BE2C (cell line): ENCODE data around the gene INPP5E.

ENCODE experiments used
- DNase-seq: peaks from one replicate; pipeline ENCODE4 v3.0.0-alpha.2; 2020
- H3K27me3 ChIP-seq: fragments of 250-450 bp; sonication (Bioruptor Pico); 2 replicates; pipeline ENCODE4 v1.5.1; 2020; ENCODE audit warnings: mild to moderate bottlenecking
- H3K36me3 ChIP-seq: fragments of 250-450 bp; sonication (Bioruptor Pico); 2 replicates; pipeline ENCODE4 v1.5.1; 2020; ENCODE audit warnings: mild to moderate bottlenecking
- H3K4me1 ChIP-seq: fragments of 250-450 bp; sonication (Bioruptor Pico); 2 replicates; pipeline ENCODE4 v1.5.1; 2020
- H3K4me3 ChIP-seq: 2 replicates; pipeline ENCODE4 v1.5.1; 2011; ENCODE audit warnings: low read depth, low read length
- H3K9me3 ChIP-seq: fragments of 250-450 bp; sonication (Bioruptor Pico); 2 replicates; pipeline ENCODE4 v1.5.1; 2020
- TF ChIP-seq, protein P1 (sequence below): IDR thresholded peaks from 2 replicates; pipeline ENCODE4 v1.5.1; 2012; ENCODE audit warnings: mild to moderate bottlenecking, low read depth, low read length

INPP5E gene

DNA sequence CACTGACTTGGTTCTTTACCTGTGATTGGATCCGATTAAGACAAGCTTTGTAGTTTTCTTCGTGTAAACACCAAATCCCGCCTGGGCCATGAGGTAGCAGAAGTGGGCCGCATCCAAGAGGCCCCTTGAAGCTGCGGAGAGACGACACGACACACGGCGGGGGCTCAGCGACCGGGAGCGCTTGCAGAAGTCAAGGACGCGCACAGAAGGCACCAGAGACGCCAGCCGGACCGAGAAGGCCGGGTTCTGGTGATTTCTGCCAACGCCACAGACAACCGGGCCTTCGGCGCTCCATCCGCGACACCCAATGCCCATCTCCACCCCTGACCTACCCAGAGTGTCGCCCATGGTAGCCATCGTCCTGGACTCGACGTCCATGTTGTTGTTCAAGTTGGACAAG, 19.8 kb upstream of the INPP5E start:
- Histone ChIP-seq H3K4me3 (no peak overlapping the region), H3K9me3 (no peaks in the 10 kb centered on the region), H3K27me3 (no peaks in the 10 kb centered on the region), H3K36me3 (peaks cover 80% of the 10 kb centered on the region), H3K4me1 (no peaks in the 10 kb centered on the region)
- TF ChIP-seq, protein P1, sequence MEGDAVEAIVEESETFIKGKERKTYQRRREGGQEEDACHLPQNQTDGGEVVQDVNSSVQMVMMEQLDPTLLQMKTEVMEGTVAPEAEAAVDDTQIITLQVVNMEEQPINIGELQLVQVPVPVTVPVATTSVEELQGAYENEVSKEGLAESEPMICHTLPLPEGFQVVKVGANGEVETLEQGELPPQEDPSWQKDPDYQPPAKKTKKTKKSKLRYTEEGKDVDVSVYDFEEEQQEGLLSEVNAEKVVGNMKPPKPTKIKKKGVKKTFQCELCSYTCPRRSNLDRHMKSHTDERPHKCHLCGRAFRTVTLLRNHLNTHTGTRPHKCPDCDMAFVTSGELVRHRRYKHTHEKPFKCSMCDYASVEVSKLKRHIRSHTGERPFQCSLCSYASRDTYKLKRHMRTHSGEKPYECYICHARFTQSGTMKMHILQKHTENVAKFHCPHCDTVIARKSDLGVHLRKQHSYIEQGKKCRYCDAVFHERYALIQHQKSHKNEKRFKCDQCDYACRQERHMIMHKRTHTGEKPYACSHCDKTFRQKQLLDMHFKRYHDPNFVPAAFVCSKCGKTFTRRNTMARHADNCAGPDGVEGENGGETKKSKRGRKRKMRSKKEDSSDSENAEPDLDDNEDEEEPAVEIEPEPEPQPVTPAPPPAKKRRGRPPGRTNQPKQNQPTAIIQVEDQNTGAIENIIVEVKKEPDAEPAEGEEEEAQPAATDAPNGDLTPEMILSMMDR = no peak
- DNase-seq = no peak

DNA sequence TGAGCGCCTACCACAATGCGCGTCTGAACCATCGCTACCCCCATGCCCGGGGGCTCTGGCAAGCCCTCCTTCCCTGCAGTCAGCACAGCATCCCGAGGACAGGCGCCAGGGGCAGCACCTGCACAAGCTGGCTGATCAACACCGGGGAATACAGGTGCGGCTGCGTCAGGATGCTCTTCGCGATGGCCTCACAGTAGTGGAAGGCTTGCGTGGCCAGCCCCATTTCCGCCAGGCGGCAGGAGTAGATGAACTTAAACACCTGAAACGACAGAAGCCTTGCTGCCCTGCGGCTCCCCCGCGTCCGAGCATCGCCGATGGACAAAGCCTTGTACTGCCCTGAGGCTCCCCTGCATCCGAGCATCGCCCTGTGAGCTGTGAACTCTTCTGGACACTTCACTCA, 17.7 kb upstream of the INPP5E start:
- Histone ChIP-seq H3K4me3 (no peak overlapping the region), H3K4me1 (no peaks in the 10 kb centered on the region), H3K27me3 (no peaks in the 10 kb centered on the region), H3K36me3 (peaks cover 71% of the 10 kb centered on the region), H3K9me3 (no peaks in the 10 kb centered on the region)
- TF ChIP-seq, protein P1 = no peak
- DNase-seq = no peak

DNA sequence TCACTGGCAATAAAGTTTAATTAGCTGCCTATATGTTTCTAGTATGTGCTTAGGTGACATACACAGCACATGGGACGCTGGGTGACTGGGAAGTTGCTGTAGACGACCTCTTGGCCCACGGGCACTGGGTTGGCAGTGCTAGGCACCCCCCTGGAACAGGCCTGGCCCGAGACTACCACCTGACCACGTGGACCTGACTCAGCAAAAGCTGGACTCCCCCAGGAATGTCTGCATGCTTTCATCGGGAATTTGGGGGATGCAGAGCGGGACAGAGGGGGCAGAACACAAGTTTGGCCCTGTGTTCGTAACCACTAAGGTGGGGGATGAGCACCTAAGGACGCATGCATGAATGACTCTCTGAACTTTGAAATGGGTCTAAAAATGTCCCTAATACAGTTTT, 16.6 kb upstream of the INPP5E start:
- Histone ChIP-seq H3K27me3 (no peaks in the 10 kb centered on the region), H3K4me3 (no peak overlapping the region), H3K9me3 (no peaks in the 10 kb centered on the region), H3K36me3 (peaks cover 65% of the 10 kb centered on the region), H3K4me1 (no peaks in the 10 kb centered on the region)
- TF ChIP-seq, protein P1 = no peak
- DNase-seq = no peak

DNA sequence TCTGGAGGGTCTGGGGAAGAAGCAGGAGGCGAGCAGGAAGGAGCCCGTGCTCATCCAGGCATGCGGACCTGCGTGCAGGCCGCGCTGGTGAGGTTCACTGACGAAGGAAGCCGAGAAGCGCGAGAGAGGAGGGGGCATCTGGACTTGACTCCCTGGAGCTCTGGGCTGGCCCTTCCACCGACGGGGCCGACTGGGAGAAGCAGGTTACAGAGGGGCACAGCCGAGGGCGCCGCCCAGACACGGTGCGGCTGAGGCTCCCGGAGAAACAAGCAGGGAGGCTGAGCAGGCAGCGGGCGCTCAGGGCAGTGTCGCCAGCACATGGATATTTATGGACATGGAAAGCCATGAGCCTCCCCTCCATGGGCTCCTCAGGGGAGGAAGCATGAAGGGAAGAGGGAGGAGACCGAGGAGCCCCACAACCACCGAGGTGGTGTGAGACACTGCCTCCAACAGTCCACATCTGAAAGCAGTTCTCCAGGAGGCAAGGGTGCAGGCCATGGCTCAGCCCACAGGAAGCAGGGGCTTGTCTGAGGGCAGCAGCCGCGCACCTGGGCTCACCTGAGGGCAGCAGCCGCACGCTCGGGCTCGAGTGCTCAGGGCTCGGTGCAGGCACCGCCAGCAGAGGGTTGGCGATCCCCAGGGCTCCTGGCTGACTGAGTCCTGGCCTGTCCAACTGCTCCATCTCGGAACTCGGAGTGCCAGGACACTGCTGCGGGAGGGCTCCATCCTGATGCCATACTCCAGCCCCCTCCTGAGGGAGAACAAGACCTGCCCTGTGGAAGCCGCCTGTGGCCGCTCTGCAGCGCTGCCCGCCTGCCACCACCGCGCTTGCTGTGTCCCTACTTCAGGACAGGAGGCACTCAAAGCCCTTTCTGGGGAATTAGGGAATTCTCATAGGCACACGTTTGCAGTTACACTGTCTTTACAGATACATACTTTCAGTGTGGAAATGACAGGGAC, 15.7 kb upstream of the INPP5E start:
- no peaks in the 10 kb centered on the region for H3K4me1 ChIP-seq
- no peak for DNase-seq
- no peaks in the 10 kb centered on the region for H3K9me3 ChIP-seq
- H3K4me3 ChIP-seq = no peak overlapping the region
- no peaks in the 10 kb centered on the region for H3K27me3 ChIP-seq
- H3K36me3 ChIP-seq = peaks cover 63% of the 10 kb centered on the region
- TF ChIP-seq, protein P1 = no peak

DNA sequence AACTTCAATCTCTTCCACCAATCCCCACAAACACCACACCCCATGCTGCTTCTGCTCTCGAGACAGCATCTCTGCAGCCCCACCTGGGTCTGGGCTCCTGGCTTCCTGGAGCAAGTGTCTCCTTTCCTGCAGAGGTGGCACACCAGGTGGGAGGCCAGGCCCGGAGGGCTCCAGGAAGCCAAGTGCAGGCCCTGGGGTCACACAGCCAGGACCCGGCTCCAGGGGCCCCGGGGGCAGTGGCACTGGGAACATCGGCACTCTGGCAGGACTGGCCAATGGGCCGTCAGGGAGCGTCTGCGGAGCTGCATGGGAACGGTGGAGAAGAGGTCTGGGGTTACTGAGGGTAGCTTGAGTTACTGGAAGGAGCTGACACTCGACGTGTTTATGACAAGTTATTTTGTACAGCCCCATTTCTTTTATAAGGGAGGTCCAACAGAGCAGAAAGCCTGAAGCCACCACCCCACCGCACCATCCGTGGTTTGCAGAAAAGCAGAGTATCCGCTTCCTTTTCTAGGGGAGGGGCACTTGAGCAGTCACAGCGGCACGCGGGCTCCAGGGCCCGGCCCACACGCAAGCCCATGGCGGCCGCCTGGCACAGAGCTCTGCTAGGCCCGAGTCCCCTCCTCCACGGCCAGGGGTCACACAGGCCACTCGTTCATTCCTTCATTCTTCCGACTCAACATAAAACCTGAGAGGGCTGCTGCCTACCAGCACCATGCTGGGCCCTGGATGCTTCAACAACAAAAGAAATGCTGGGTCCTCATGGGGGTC, 14.6 kb upstream of the INPP5E start:
- Histone ChIP-seq H3K9me3 (no peaks in the 10 kb centered on the region), H3K4me3 (no peak overlapping the region), H3K4me1 (no peaks in the 10 kb centered on the region), H3K36me3 (peaks cover 63% of the 10 kb centered on the region), H3K27me3 (no peaks in the 10 kb centered on the region)
- TF ChIP-seq, protein P1 = no peak
- no peak for DNase-seq
